ENCODE results near the gene EEF2KMT.
"Not testable (repeated sequence)": the region's sequence is repeated elsewhere in the genome, so short reads cannot be mapped to it uniquely, and the experiment has no call there.

EEF2KMT gene

DNA sequence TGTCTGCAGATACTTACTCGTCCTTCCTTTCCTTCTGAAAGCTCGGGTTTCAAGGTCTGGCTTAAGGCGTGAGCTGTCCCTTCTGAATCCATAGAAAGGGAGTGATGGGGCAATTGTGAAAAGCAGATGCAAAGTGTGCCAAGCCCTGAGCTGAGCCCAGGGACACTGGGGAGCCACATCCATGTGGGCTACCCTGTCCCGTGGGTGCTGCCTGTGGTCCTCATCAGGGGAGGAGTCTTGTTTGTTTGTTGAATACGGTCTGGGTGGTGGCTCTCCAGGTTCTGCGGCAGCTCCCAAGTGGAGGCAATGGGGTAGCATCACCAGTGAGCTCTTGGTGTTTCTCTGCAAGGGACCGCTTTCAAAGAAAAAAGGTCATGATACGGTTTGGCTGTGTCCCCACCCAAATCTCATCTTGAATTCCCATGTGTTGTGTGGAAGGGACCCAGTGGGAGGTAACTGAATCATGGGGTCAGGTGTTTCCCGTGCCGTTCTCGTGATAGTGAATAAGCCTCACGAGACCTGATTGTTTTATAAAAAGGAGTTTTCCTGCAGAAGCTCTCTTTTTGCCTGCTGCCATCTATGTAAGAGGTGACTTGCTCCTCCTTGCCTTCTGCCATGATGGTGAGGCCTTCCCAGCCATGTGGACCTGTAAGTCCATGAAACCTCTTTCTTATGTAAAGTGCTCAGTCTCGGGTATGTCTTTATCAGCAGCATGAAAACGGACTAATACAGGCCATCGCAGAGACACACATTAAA, 27.0 kb downstream of the EEF2KMT start:
- no peak for DNase-seq (ENCODE audit: low read depth, low spot score)

DNA sequence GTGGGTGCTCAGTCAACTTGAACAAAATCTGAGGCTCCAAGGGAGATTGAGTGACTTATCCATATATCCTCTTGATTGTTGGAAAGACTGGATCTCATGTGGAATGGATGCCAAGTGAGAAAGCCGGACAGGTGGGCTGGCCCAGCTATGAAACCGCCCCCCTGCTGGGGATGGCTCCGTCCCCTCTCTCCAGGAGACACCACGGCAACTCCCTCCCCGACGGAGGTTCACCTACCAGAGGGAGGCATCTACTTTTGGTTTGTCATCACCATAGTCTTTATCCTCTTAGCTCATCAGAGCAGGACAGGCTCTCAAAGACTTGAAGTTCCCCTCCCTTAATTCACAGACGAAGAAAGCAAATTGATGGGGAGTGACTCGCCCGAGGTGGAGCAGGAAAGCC, 27.7 kb downstream of the EEF2KMT start:
- DNase-seq (ENCODE audit: low read depth, low spot score), result no peak

- DNase-seq (ENCODE audit: low read depth, low spot score), result no peak
These were observed 28.5 kb downstream of the EEF2KMT start for GRCh38 chr16:5069048-5069447.

DNA sequence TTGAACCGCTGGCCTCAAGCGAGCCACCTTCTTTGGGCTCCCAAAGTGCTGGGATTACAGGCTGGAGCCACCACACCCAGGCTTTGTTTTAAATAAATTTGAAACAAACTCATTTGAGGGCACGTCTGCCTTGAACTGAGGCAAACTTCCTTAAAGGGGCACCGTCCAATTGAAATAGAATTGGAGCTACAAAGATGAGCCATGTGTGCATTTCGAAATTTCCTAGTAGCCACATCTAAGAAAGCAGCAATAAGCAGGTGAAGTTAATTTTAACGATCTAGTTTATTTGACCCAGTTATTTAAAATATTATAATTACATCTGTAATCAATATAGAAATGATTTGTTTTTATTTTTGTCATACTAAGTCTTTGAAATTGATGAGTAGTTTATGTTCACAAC, 31.1 kb downstream of the EEF2KMT start:
- DNase-seq (ENCODE audit: low read depth, low spot score), result no peak

DNA sequence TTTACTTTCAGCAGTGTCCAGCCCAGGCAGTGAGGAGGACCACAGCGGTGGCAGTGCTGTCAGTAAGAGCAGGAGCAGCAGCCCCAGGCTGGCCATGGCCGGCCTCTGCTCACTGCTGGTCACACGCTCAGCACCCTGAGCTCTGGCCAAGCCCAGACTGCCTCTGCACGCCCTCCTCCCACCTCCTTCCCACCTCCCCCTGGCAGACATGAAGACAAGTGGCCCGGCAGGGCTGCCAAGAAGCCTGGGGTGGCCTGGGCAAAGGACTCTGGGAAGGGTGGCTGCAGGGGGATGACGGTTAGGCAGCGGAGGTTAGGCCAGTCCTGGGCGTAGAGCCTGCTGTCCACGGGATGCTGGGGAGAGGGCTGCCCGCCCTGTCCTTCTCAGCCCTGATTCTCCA, 31.8 kb downstream of the EEF2KMT start, which contains the start of gene C16orf89:
TSS of gene C16orf89 (minus strand) at position 144 of the 400 bp plus-strand sequence. CDS start at position 96, 48 bp downstream.
- no peak for DNase-seq (ENCODE audit: low read depth, low spot score)

DNA sequence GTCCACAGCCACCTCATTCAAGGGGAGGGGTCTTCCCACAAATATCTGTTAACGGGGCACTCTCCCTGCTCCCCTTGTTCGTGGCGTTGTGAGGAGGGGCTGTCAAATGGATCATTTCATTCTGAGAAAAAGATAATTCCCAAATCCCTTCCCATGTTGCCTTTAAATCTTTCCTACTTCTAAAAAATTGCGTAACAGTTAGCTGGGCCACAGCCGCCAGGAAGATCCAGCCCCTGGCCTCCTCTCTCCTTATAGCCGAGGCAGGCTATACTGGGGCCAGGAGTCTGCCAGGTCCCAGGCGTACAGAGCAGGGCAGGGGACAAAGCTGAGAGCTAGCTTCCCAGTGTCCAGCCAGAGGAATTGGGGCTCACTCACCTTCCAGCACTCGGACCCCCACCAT, 32.3 kb downstream of the EEF2KMT start:
- no peak for DNase-seq (ENCODE audit: low read depth, low spot score)

GRCh38 chr16:5064915-5065314, 32.7 kb downstream of the EEF2KMT start:
- DNase-seq (ENCODE audit: low read depth, low spot score), result no peak

GRCh38 chr16:5062790-5063765, 34.5 kb downstream of the EEF2KMT start:
- DNase-seq (ENCODE audit: low read depth, low spot score), result no peak

DNA sequence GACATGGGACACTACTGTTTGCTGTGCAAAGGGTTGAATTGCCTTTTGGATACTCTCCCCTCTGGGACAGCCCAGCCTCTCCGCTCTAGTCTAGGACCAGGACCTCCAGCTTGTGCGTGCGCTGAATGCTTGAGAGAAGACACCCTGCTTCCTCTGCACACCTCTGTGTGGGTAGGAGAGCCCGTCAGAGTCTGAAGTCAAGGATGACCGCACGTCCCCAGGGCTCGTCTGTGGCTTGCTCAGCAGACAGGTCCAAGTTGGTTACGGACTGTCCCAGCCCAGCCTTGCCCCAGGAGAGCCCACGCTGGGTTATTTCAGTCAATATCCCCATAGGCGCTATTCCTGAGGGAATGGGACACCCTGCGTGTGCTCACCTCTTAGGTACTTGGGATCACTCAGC, 35.5 kb downstream of the EEF2KMT start:
- no peak for DNase-seq (ENCODE audit: low read depth, low spot score)

DNA sequence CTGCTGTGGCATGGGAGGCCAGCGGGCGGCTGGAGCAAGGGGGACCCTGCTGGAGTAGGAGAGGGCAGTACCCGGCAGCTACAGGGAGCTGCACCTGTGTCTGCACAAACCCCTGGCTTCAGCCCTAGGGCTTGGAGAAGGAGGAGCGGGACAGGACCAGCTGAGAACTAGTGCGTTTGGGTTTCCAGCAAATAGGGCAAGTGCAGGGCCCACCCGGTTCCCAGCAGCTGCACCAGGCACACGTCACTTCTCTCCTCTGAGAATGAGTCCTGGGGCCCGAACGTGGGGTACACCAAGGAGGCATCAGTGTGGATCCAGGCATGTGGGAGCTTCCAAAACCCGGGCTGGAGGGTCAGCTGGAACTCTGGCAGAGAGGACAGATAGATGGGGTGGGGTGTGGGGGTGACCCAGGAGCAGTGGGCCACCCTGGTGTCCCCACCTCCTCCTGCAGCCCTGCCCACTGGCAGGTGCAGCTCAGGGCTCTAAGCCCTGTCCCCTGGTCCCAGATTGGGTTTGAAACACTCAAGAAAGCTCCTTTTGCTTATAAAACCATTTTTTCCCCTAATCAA, 37.4 kb downstream of the EEF2KMT start:
- DNase-seq (ENCODE audit: low read depth, low spot score), result no peak

- DNase-seq (ENCODE audit: low read depth, low spot score), result no peak
These were observed 38.1 kb downstream of the EEF2KMT start for GRCh38 chr16:5059386-5060072.

- peak; percentile 28 for DNase-seq (ENCODE audit: low read depth, low spot score)
These were observed 39.1 kb downstream of the EEF2KMT start for GRCh38 chr16:5058476-5058875.

DNA sequence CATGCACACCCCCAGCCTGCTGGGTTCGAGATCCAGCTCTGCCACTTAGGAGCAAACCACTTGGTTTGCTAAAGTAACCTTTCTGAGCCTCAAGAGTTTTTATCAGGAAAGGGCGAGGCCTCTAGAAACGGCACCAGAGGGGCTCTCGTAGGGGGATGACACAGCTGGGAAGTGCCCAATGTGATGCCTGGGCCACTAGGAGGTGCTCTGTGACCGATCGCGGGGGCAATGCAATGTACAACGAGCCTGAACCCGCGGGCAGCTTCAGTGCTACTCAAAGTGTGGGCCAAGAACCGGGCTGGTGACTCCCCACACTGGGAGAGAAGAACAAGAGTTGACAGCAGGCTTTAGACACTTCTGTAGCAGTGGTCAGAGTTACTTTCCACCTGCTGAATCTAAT, 41.2 kb downstream of the EEF2KMT start:
- DNase-seq (ENCODE audit: low read depth, low spot score), result peak; percentile 18

DNA sequence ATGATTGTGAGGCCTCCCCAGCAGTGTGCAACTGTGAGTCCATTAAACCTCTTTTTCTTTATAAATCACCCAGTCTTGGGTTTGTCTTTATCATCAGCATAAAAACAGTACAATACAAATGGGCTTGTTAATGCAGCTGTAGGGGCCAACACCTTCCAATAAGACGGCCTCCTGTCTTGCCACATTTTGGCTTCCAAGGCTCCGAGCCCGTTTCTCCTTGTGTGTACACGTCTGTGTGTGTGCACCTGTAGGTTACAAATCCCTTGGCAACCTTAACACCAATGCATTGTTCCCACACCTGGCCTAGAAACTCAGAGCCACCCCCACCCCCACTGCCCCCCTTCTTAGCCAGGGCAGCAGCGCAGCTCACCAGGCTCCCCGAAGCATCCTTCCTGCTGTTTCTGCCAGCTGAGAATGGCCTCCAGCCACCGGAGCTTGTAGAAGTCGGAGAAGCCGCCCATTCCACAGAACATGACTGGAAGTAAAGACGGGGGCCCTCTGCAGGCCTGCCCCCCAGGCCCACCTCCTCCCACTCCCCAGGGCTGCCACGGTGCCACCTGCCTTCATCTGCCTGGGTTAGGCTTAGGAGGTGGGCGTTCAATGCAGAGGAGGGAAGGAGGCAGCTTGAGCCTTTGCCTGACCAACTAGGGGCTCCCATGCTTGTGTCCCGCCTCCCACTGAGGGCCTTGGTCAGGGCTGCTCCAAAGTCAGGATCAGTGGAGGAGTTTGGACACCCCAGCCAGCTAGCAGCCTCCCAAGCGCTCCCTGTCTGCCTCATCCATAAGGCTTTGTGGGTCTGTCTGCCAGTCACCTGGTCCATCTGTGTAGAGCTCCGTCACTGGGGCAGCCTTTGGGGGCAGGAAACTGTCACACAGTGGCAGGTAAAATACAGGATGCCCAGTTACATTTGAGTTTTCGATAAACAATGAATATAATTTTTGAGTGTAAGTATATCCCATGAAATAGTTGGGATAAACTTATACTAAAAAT, 42.4 kb downstream of the EEF2KMT start:
- DNase-seq (ENCODE audit: low read depth, low spot score), result no peak

DNA sequence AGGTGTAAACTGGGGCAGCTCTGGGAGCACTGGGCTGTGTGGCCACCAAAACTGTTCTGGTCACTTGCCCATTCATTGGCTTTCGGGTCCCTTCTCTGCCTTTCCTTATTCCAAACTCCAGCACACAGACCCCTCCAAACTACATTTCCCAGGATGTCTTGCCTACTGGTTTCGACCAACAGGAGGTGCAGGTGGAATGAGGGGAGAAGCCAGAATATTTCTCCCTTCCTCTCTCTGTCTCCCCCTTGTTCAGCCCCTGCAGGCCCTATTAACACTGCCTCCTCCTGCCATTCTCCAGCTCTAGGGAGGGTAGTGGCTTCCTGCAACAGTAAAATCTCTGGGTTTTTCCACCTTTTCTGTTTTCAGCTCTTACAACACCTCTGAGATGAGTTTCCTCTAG, 50.7 kb downstream of the EEF2KMT start:
- no peak for DNase-seq (ENCODE audit: low read depth, low spot score)

DNA sequence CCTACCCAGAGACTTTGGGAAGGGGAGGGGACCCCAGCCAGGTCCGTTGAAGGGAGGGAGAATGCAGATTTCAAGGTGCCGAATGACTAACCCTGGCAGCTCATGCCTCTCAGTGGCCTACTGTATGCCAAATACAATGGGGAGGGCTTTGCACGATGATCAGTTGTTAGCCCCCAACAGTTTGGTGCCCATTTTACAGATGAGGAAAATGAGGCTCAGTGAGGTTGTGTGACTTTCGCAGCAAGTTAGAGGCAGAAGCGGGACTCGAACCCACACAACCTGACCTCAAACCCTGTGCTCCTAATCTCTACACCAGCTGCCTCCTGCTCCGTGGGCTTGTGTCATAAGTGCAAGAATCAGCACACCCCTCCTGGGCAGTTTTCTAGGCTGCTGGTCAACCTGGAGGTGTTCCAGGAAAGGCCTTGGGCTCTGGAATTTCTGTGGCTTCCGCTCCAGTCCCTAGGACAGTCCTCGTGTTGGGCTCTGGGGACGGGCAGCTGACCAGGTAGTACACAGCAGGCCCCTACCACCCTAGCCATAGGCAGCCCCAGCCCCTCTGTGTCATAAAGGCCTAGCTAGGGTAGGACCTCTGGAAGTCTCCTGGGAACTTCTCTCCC, 52.0 kb downstream of the EEF2KMT start:
- no peak for DNase-seq (ENCODE audit: low read depth, low spot score)

DNA sequence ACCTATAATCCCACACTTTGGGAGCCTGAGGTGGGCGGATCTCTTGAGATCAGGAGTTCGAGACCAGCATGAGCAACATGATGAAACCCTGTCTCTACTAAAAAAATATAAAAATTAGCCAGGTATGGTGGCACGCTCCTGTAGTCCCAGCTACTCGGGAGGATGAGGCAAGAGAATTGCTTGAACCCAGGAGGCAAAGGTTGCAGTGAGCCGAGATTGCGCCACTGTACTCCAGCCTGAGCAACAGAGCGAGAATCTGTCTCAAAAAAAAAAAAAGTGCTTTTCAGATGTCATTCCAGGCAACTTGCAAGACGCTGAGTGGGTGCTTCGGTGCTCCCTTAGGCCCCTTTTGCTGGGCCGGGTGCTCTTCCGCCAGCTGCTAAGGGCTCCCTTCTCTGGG, 53.0 kb downstream of the EEF2KMT start:
- not testable (repeated sequence) for DNase-seq (ENCODE audit: low read depth, low spot score)

DNA sequence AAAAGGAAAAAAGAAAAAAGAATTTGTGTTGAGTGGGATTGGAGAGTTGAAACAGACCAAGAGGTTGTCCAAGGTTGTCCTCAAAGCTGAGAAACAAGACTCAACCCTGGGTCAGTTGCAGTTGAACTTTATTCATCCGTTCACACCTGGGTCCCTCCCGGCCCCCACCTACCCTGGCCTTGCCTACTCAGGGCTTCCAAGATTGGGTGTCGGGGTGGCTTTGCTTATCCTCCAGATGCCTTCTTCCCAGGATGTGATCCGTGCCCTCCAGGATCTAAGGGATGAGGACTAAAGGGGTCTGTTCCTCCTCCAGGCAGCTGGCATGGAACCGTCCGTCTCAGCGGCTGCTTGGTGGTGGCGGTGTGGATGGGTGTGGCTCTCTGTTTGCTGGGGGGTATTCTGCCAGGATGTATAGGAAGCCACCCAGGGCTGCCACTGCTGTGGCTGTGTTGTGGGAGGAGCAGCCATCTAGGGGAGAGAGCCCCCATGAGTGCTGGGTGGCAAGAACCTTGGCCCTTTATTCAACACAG, 53.5 kb downstream of the EEF2KMT start:
- DNase-seq (ENCODE audit: low read depth, low spot score), result no peak

GRCh38 chr16:5042574-5043171, 54.9 kb downstream of the EEF2KMT start:
- peak; percentile 46 for DNase-seq (ENCODE audit: low read depth, low spot score)

Data from astrocyte of the hippocampus (primary cell).